ENCODE data around the gene EID1. TPM values are rescaled to one million over a fixed set of nuclear protein-coding genes. Genes with fewer than 3 reads are reported as not detected.

EID1 gene
- total RNA-seq (2014; rRNA removed) (98.7 and 115 TPM in 2 replicates), Bru-seq, nascent RNA (percentile 98 among the genes with signal in this experiment), BruChase-seq, experiment 1, labeled RNA remaining after a 6-hour chase (percentile 100 among the genes with signal in this experiment), BruChase-seq, experiment 2, labeled RNA remaining after a 2-hour chase (percentile 99 among the genes with signal in this experiment)
- long read RNA-seq, transcript EID1-201 (1 exons, 2,298 nt): major isoform, 297 of 298 reads
- long read RNA-seq, partial matches to known transcripts: 0 of 298 reads
- long read RNA-seq, other reads (novel, unspliced or antisense): 1 of 298 reads

- CTCF ChIA-PET: interaction anchor here (0.6 to 1.3 kb wide), 3 partner anchors 96 to 1538 kb away, joined by 3 to 12 read pairs (median 9); no protein-coding TSS in a partner anchor
- Histone ChIP-seq H3K9me3 (ENCODE audit: low read length) (no peaks in the 10 kb centered on the region), H3K9ac (ENCODE audit: low read length) (peak within 1 kb of the TSS; percentile 83), H3K27ac (ENCODE audit: low read length) (peak within 1 kb of the TSS; percentile 68), H4K20me1 (ENCODE audit: low read length) (peaks cover 21% of the 10 kb centered on the region), H3K9me2 (replicated peaks; ENCODE audit: low read length) (no peaks in the 10 kb centered on the region), H3K27me3 (ENCODE audit: low read length) (no peaks in the 10 kb centered on the region), H3F3A (ENCODE audit: low read length, unreplicated experiment) (no peaks in the 10 kb centered on the region), H3K79me2 (ENCODE audit: low read length) (peaks cover 28% of the 10 kb centered on the region), H3K4me1 (ENCODE audit: insufficient read depth, low read length) (peaks cover 24% of the 10 kb centered on the region), H3K4me3 (ENCODE audit: low read length) (peak within 1 kb of the TSS; percentile 83), H3K4me2 (ENCODE audit: low read length) (peak within 1 kb of the TSS; percentile 86), H2AFZ (ENCODE audit: low read length) (peak within 1 kb of the TSS; percentile 73), H3K36me3 (ENCODE audit: low read depth, low read length) (no peaks in the 10 kb centered on the region)
- TSS peak; percentile 85 for BruUV-seq (replicated peaks)
- POLR2A ChIA-PET (ENCODE audit: unreplicated experiment): interaction anchor here (0.5 to 0.6 kb wide), 6 partner anchors 10 to 265 kb away, joined by 3 to 7 read pairs (median 5); no protein-coding TSS in a partner anchor
- ATAC-seq: peak; percentile 94
- intact Hi-C loops (cut with micrococcal nuclease): no loop called here
- no peak for TF ChIP-seq CTCF (conservative IDR thresholded peaks at IDR 0.05; ENCODE audit: low read depth, low read length)
- DNase-seq: peak; percentile 92
Observed at GRCh38 chr15:48877630-48878595, at the start of gene EID1. Gene EID1, plus strand, starts transcription at chr15:48878134. Its CDS starts 43 bp downstream, at chr15:48878177.

GRCh38 chr15:48828471-48828870, 49.5 kb upstream of the EID1 start:
- Histone ChIP-seq H2AFZ (ENCODE audit: low read length) (no peak overlapping the region), H3K9me2 (replicated peaks; ENCODE audit: low read length) (no peaks in the 10 kb centered on the region), H3F3A (ENCODE audit: low read length, unreplicated experiment) (no peaks in the 10 kb centered on the region), H3K27me3 (ENCODE audit: low read length) (no peaks in the 10 kb centered on the region), H3K9ac (ENCODE audit: low read length) (no peak overlapping the region), H3K4me2 (ENCODE audit: low read length) (no peak overlapping the region), H3K4me3 (ENCODE audit: low read length) (no peak overlapping the region), H3K79me2 (ENCODE audit: low read length) (no peaks in the 10 kb centered on the region), H4K20me1 (ENCODE audit: low read length) (no peaks in the 10 kb centered on the region), H3K27ac (ENCODE audit: low read length) (no peak overlapping the region), H3K4me1 (ENCODE audit: insufficient read depth, low read length) (no peaks in the 10 kb centered on the region), H3K36me3 (ENCODE audit: low read depth, low read length) (no peaks in the 10 kb centered on the region), H3K9me3 (ENCODE audit: low read length) (no peaks in the 10 kb centered on the region)
- intact Hi-C loops (cut with micrococcal nuclease): no loop called here
- POLR2A ChIA-PET (ENCODE audit: unreplicated experiment): no interaction called here
- ATAC-seq: no peak
- TF ChIP-seq EZH2 (IDR thresholded peaks at IDR 0.05; ENCODE audit: low read length, unreplicated experiment): no peak
- no peak for TF ChIP-seq CTCF (conservative IDR thresholded peaks at IDR 0.05; ENCODE audit: low read depth, low read length)
- no peak for TF ChIP-seq EZH2phosphoT487 (IDR thresholded peaks at IDR 0.05; ENCODE audit: borderline replicate concordance, low read length)
- CTCF ChIA-PET: no interaction called here
- no TSS peak for BruUV-seq (replicated peaks)
- no peak for DNase-seq

All from PC-3 (cell line).